HG02884 (cell line): ENCODE measurements around the gene STK35.

Experiments
- ATAC-seq: cut with Tn5 transposase; IDR thresholded peaks from one replicate; pipeline ENCODE4 v1.9.1; 2021; ENCODE audit warnings: mild to moderate bottlenecking, moderate library complexity; ENCODE audit not compliant: unreplicated experiment

STK35 gene

DNA sequence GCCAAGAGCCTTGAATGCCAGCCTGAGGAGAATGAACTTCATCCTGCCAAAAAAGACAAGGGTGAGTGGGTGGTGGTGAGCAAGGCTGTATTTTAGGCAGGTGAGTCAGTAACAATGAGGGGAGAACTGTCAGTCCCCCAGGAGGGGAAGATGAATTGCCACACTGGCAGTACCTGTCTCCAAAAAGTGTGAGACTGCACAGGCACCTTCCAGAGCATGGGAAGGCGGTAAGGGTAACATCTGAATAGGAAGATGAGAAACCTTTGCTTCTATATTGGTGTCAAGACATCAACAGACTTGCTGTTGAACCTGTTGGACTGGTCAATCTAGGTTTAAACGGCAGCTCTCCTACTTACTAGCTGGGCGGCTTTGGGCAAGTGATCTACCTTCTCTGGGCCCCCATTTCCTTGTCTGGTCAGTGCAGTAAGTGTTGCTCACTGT lies 30.9 kb downstream of the STK35 start:
- ATAC-seq: no peak

GRCh38 chr20:2133318-2134183 lies 31.9 kb downstream of the STK35 start:
- ATAC-seq: no peak

GRCh38 chr20:2135013-2135412 lies 33.4 kb downstream of the STK35 start:
- ATAC-seq: no peak

- ATAC-seq: no peak
Observed at GRCh38 chr20:2136275-2136674, 34.6 kb downstream of the STK35 start.

DNA sequence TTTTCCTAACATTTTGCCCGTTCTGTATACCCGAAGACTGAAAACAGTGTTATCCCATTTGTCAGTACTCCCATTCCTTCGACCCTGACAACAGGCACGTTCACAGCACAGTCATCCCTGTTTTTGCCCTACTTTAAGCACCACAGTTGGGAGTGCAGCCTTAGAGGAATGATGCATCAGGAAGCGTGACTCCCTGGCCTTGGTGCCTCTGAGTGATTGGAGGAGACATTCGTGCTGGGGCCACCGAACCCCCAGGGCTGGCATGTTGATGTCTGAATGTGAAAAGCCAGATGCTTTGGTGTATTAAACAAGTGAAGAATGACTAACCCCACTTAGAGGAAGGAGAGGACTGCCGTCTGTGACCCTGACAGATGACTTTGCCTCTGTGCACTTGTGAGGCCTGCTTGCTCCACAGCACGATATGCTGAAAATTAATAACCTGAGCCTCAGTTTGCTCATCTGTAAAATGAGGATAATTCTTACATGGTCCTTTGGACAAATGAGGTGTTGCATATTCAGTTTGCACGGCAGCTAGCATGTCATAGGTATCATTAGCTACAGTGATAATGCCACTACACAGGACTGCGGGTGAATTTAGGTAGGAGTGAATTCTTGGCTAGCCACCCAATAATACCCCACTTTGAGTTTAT lies 36.0 kb downstream of the STK35 start:
- no peak for ATAC-seq

DNA sequence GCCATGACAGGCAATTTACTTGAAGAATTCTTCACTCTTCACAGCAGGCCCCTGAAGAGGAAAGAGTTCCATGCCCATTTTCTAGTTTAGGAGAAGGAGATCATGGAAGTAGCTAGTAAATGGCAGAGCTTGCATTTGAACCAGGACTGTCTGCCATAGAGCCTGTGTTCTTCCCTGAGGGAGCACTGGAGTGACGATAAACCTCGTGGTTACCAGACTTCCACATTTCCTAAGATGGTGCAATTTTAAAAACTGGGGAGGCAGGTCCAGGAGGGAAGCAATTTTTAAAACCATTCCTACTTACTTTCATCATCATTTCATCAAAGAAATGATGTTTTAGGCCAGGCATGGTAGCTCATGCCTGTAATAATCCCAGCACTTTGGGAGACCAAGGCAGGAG lies 36.8 kb downstream of the STK35 start:
- no peak for ATAC-seq

- ATAC-seq: no peak
Observed at GRCh38 chr20:2139250-2139649, 37.6 kb downstream of the STK35 start.

- no peak for ATAC-seq
Observed at GRCh38 chr20:2139736-2140135, 38.1 kb downstream of the STK35 start.

GRCh38 chr20:2140561-2140960 lies 38.9 kb downstream of the STK35 start:
- no peak for ATAC-seq

- no peak for ATAC-seq
Observed at GRCh38 chr20:2141600-2142575, 40.3 kb downstream of the STK35 start.

GRCh38 chr20:2142649-2143048 lies 41.0 kb downstream of the STK35 start:
- ATAC-seq: no peak

DNA sequence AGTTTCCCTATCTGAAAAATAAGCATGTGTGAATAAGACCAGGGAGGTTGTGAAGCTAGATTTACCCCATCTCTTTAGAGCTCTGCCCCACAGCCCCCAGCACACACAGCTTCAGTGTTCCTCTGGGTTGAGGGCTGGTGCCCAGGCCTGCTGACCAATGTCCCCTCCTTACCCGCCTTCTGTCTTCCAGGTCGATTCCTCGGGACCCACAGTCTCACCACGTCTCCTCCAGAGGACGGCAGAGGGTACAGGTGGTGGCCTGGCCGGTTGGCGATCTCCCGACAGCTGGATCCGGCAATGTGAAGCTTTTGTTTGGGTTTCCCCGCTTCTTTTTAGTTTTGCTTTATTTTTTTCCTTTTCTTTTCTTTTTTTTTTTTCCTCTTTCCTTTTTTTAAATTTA lies 42.0 kb downstream of the STK35 start:
- no peak for ATAC-seq

DNA sequence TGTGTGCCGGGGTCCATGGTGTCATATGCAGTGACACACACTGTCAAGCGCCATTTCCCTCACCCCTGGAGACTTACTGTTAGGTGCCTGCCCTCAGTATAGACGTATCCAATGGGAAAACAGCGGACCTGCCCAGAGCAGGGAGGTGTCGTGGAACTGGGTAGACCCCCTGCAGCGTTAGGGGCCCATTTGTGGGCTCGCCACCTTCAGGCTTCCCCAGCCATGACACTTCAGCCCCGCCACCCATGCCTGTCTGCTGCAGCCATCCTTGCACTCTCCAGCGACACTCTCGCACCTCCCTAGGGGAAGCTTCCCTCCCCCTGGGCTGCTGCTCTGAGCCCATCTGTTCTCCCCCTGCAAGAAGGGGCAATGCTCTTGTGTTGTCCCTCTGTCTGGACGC lies 43.2 kb downstream of the STK35 start:
- no peak for ATAC-seq

DNA sequence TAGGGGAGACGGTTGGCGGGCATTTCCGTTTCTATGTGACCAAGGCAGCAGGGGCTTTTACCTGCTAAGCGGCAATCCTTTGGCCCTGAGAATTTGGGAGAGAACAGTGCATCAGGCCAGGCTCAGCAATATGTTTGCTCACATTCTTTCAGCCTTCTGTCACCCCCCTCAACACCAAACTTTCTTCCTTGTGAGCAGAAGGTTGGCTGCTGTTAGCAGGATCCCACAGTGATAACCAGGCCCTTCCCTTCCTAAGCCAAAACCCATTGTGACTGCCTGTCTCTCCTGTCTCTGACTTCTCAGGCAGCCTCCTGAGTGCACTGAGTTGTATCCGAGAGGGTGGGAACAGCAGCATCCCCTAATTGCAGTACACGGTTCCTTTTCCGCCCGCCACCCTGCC lies 43.7 kb downstream of the STK35 start:
- ATAC-seq: no peak

DNA sequence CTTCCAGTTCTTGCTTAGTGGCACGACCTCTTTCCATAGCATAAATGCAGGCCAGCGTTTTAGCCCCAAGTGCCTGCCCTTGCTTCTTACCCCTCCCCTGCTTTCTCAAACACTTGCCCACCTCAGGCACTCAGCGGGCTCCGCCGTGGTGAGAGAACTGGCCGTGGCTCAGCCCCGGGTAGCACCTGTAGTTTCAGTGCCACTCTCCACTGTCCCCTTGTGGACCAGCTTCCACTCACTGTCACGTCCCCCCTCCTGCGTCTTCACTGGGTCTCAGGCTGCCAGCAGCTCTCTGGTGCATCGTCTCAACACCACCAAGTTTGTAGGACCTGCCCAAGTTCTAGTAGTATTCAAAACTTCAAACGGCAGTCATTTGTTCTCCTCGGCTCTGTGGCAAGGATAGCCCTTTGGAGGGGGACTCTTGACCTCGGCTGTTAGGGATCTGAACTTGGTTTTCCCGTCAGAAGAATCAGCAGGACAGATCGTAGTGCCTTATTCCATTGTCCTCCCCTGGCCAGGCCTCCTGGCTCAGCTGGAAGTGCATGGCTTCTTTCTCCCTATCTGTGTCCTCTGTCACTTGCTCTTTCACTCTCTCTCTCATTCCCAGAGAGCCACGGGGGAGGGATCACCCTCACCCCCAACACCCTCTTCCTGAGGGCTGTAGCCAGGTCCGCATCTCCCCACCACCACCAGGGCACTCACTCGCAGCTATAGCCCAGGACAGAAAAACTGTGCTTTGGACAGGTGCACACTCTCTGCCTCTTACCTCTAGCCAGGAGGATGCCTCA lies 44.6 kb downstream of the STK35 start:
- no peak for ATAC-seq

- ATAC-seq: no peak
Observed at GRCh38 chr20:2149507-2149906, 47.9 kb downstream of the STK35 start.

GRCh38 chr20:2150660-2151059 lies 49.0 kb downstream of the STK35 start:
- no peak for ATAC-seq

GRCh38 chr20:2151858-2152281 lies 50.2 kb downstream of the STK35 start:
- no peak for ATAC-seq

DNA sequence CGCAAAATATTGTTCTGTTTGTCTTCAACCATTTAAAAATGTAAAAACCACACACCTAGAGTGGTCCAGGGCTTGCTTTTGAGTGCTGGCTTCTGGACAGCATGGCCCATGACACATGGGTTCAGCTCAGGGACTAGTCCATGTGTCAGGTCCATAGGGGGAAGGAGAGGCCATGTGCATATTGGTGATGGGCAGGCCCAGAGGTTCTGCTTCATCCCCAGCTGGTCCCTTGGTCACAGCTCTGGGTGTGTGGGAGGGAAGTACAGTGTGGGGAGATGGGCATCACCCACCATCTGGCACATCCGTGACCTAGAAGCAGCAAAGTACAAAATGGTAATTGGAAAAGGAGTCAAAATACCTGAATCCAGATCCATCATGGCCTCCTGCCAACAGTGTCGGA lies 50.7 kb downstream of the STK35 start:
- no peak for ATAC-seq

DNA sequence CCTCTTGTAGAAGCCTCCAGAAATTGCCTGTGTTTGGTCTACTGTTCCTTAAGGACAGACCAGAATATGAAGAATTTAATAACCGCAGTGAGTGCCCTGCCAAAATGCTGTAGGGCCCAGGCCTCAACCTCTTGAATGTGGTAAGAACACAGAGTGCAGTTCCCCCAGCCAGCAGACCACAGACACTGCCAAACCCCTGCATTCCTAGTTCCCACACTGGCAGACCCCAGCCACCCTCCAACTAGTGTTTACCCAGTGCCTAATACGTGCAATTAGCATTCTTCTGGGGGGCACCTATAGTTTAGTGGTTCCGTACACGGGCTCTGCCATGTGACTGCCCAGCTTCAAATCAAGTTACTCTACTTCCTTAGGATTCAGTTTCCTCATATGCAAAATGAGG lies 51.7 kb downstream of the STK35 start:
- no peak for ATAC-seq
